ENCODE measurements around the gene MXD1.

DNA sequence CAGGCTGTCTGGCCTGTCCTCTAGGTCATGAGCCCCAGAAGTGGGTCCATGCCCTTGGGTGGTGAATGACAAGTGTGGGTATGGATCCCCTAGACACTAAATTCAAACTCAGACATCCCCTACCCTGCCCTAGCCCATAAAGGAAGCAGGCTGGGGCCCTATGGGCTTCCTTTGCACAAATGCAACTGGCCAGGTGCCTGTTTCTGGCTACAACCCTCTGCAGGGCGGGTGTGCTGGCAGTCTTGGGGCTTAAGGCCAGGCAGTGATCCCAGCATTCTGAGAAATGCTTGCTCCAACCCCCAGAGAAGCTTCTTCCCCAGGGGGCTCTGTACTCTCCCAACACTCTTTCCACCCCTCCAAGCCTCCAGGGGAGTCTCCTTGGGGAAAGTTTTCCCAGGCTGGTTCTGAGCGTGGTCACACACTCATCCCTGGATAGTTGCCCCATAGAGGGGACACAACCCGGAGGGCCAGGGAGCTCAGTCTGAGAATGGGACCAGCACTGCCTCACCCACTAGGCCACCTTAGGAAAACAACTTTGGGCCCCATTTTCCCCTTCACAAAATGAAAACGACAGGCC, 63.1 kb downstream of the MXD1 start:
- TF ChIP-seq POLR2A (IDR thresholded peaks at IDR 0.05; ENCODE audit: low read depth, low read length) (no peak), POLR2AphosphoS5 (IDR thresholded peaks at IDR 0.05; ENCODE audit: low read depth, low read length) (no peak), TAF1 (IDR thresholded peaks at IDR 0.05; ENCODE audit: borderline replicate concordance, low read depth, low read length) (no peak)
